ENCODE data around the gene VDAC2. TPM values are rescaled to one million over a fixed set of nuclear protein-coding genes. Genes with fewer than 3 reads are reported as not detected.

The VDAC2 gene
- total RNA-seq, 1 experiment from 2014 or later = 200 TPM

DNA sequence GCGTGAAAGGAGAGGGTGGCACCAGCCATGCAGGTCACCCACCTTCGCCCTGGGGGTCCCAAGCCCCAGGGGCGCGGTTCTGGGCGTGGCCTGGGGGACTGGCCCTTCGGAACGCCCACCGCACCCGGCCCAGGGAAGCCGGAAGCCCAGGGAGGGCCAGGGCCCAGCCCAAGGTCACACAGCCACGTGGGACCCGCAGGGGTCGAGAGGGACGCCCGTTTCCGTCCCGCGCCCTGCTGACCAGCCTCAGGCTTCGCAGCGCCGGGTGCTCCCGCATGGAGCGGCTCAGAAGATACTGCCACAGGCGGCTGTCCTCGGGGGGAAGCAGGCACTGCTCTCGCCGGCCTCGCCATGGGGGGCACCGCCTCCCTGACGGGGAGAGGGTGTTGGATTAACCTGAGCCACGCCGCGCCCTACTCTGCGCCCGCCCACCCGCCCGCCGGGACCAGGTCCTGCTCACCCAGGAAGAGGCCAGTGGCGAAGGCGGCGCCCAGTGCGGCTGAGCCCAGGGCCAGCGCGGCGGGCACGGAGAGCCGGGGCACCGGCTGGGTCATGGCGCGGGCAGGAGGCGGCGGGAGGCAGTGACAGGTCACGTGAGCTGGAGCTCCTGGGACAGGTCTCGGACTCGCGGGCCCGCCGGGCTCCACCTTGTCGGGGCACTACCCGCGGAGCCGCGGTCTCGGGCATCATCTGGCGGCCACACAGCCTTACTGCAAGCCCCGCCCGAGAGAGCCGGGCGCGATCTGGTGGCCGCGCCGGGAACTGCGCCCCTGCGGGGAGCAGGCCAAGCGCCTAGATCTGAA, 25.0 kb downstream of the VDAC2 start, which contains the start of gene COMTD1:
Gene COMTD1 (minus strand): TSS at position 583 of the 803 bp plus-strand sequence. CDS start 29 bp downstream, at position 554.
- Histone ChIP-seq H3K36me3 (peaks cover 23% of the 10 kb centered on the region), H3K9me3 (no peaks in the 10 kb centered on the region), H3K4me3 (peak within 1 kb of the TSS; percentile 57), H3K27me3 (no peaks in the 10 kb centered on the region)
- DNase-seq = peak; percentile 93

DNA sequence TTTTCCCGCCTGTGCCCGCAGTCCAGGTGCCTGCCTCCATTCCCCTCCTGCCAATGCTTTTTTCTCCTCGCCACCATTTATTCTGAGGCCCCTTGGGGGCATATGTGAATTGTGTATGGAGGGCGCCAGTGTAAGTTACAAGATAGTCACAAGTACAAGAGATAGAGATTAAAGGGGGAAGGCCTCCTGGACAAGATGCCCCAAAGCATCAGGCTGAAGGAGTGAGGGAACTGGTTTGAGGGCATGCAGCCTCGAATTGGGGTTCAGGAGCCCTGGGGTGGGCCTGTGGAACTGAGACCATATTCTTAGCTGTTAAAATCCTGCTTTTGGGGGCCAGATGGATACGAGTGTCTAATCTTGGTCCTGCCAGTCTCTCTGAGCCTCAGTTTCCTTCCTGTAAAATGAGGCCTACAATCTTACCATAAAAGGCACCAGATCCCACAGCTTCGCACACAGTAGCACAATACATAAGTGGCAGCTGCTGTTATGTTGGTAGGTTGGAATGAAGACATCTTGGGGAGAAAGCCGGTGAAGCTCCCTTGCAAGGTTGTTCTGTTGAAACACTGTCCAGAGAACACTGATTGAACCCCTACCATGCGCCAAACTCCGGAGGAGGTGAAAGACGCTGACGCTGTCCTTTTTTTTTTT, 25.7 kb downstream of the VDAC2 start:
- DNase-seq = no peak
- H3K4me3 ChIP-seq = peak overlapping the region; percentile 57
- no peaks in the 10 kb centered on the region for H3K27me3 ChIP-seq
- H3K36me3 ChIP-seq = peaks cover 16% of the 10 kb centered on the region
- H3K9me3 ChIP-seq = no peaks in the 10 kb centered on the region

DNA sequence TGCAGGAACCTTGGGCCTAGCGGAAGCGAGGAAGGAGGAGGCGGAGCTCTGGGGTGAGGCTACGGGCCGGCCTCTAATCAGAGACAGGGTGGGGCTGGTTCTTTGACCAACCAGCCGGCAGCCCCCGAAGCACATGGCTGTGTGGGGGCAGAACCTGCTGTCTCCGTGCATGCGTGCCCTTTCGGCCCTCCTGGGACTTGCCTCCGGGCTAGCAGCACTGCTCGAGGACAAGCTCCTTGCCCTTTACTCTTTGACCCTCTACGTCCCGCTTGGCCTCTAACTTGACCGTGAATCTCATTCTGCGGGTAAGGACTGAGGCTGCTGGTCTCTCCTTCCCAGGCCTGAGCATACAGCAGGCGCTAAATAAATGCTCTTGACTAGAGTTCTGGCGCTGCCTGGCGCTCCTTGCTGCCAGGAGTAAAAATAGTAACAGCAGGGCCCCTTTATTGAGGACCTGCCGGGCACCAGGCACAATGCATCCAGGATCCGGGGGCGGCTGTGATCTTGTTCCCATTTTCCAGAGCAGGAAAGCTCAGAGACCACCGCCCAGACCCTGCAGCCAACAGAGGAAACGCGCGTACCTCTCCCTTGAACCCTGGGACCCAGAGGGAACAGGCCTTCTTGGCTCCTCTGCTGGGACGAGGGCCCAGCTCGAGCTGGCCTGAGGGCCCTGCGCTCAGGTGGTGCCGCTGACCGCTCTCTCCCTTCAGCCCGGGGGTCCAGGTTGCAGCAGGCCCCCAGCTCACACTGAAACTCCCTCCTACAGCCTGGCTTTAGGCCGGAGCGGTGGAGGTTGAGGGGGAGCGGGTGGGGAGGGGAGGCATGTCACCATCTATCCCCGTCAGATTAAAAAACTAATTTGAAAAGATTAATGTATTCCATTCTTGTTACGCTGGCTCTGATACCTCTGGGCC, 27.8 kb downstream of the VDAC2 start:
- Histone ChIP-seq H3K9me3 (no peaks in the 10 kb centered on the region), H3K27me3 (no peaks in the 10 kb centered on the region), H3K4me3 (no peak overlapping the region), H3K36me3 (no peaks in the 10 kb centered on the region)
- DNase-seq = no peak

DNA sequence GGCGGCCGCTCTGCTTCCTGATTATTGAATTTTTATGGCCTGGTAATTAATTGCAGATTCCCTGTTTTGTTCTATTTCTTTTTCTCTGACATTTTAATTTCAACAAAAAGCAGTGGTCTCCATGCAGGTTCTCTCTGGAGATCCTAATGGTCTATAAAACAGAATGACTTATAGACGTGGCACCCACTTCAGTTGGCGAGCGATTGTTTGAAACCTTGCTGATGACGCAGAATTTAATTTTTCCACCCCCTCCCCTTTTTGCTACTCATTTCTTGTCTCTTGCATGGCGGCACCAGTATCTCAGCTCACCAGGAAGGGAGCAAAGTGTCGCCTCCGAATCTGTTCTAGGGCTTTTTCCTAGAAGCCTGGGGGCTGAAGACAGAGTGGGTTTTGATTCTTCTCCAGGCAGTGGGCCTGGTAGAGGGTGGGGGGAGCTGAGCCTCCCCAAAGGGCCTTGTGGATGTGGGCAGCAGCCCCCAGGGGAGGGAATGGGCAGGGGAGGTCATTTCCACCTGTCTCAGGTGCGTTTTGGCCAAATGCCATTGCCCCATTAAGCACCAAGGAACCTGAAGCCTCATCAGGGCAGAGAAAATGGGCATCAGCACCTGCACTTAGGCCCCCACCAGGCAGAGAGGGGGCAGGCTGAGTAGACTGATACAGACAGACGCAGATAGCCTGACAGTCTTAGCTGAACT, 28.6 kb downstream of the VDAC2 start:
- no peaks in the 10 kb centered on the region for H3K36me3 ChIP-seq
- no peak for DNase-seq
- no peaks in the 10 kb centered on the region for H3K27me3 ChIP-seq
- H3K9me3 ChIP-seq = no peaks in the 10 kb centered on the region
- H3K4me3 ChIP-seq = no peak overlapping the region

DNA sequence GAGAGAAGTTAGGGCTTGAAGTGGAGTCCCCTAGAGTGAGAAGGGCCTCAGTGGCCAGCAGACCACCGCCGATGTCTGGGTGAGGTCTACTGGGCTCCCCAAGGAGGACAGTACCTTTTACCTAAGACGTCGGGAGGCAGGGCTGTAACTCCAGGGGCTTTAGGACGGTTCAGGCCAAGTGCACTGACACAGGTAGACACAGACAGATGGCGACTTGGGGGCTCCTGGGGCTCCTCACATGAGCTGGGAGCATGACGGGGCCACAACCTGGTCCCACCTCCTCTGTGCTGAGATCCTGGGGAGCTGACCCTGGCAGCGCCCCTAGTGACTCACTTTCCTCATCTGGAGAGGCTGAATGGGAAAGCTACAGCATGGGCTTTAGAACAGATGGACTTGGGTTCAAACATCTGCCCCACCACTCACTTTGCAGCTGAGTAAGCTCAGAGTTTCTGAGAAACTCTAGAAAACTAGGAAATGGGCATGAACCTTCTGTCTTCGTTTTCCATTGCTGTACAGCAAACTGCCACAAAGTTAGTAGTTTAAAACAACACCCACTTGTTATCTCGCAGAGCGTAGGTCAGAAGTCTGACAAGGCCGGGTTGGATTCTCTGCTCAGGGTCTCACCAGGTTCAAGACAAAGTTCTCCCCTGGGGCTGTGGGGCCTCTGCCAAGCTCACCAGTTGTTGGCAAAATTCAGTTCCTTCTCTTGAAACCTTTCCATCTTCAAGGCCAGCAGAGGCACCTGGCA, 29.9 kb downstream of the VDAC2 start:
- no peak for DNase-seq
- Histone ChIP-seq H3K27me3 (no peaks in the 10 kb centered on the region), H3K9me3 (no peaks in the 10 kb centered on the region), H3K4me3 (no peak overlapping the region), H3K36me3 (no peaks in the 10 kb centered on the region)

DNA sequence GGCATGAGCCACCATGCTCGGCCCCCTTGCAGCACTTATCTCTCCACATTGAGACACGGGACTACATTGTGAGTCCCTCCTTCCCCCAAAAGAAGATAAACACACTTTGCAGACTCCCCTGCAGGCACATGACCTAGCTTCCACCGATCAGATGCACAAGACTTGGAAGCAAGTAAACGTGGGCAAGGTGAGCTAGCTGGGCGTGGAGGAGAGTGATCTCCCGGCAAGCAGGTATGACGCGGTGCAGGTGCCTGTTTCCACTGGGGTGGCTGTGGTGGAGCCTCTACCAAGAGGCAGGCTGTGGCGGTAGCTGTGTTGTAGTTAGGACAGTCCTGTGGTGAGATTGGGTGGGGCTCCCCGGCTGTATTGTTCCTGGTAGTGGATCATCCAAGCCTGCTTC, 32.8 kb downstream of the VDAC2 start:
- H3K27me3 ChIP-seq = no peaks in the 10 kb centered on the region
- H3K36me3 ChIP-seq = no peaks in the 10 kb centered on the region
- DNase-seq = no peak
- no peak overlapping the region for H3K4me3 ChIP-seq
- no peaks in the 10 kb centered on the region for H3K9me3 ChIP-seq

DNA sequence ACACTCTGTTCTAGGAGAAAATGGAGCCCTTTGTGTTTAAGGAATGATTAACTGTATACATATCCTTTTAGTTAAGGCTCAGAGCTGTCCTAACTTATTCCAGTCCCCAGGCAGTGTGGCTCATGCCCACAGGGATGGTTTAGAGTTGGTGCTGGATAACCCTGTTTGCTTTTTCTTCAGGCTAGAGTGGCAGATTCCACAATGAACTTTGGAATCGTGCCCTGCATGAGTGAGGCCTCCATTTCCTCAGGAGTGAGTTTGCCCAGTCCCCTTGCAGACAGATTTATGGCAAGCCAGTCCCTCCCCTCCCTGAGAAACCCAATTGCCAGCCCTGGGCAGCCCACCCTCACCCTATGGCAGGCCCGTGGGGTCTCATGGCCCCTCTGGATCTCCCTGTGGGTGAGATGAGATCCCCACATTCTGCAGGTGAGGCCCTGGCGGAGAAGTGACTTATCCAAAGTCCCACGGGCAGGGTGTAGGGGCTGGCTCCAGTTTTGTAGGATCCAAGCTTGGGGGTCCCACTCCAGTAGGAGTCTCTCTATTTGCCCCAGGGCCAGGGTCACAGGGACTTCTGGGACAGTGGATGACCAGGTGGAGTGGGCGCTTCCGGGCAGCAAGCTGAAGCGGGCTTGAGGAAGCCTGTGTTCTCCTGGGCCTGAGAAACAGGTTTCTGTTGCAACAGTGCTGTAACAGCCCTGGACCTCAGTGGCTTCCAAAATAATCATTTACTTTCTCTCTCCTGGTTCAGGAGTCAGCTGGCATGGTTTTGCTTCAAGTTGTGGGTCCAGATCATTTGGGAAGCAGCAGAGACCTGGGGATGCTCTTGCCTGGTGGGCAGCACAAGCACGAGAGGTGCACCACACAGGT, 34.1 kb downstream of the VDAC2 start:
- Histone ChIP-seq H3K36me3 (no peaks in the 10 kb centered on the region), H3K9me3 (no peaks in the 10 kb centered on the region), H3K27me3 (no peaks in the 10 kb centered on the region), H3K4me3 (no peak overlapping the region)
- no peak for DNase-seq

DNA sequence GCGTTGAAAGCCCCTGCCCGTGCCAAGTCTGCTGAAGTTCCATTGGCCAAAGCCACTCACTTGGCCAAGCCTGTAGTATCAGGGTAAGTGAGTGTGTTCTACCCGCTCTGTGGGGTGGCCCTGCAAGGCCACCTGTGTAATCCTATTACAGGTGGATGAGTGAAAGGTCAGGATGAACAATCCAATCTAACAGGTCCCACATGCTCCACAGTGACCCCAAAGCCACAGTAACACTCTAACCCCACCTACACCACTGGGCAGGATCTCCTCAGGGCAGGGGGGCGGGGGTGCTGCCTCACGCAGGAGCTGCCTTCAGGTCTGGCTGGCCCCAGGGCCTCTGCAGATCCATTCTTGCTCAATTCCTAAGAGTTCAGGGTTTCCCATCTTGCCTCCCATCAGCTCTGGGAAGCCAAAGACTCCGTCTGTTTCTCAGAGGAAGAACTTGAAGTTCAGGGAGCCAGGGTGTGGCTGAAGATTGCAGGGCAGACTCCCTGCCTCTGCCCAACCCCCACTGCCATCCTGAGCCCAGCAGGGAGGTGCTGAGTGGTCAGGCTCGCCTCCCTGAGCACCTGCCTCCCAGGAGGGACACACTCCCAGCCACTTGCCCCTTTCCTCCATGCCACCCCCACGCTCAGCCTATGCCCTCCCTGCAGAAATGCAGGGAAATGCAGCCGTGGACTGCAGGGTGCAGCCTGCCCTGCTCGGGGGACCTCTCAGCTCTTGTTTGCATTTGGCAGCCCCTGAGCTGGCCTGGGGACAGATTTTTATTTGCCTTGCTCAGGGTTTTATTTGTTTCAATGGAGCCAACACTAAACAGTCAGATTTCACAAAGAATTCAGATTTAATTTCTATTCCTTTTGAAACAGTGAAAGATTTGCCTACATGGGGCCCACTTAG, 35.0 kb downstream of the VDAC2 start:
- H3K4me3 ChIP-seq = no peak overlapping the region
- no peaks in the 10 kb centered on the region for H3K9me3 ChIP-seq
- H3K36me3 ChIP-seq = no peaks in the 10 kb centered on the region
- no peaks in the 10 kb centered on the region for H3K27me3 ChIP-seq
- no peak for DNase-seq

DNA sequence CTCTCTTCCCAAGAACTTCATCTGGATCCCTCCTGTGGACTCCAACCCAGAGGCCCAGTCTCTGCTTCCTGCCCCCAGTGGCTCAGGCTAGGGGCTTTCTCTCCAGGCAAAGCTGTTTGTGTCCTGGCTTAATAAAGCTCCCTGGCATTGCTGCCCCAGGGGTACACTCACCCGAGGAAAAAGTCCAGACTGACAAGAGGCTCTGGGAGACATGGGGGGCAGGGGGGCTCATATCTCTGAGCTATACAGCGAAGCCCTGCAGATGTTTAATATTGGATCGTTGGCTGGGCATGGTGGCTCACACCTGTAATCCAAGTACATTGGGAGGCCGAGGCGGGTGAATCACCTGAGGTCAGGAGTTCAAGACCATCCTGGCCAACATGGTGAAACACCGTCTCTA, 35.9 kb downstream of the VDAC2 start:
- no peaks in the 10 kb centered on the region for H3K27me3 ChIP-seq
- no peak overlapping the region for H3K4me3 ChIP-seq
- DNase-seq = no peak
- no peaks in the 10 kb centered on the region for H3K36me3 ChIP-seq
- no peaks in the 10 kb centered on the region for H3K9me3 ChIP-seq

DNA sequence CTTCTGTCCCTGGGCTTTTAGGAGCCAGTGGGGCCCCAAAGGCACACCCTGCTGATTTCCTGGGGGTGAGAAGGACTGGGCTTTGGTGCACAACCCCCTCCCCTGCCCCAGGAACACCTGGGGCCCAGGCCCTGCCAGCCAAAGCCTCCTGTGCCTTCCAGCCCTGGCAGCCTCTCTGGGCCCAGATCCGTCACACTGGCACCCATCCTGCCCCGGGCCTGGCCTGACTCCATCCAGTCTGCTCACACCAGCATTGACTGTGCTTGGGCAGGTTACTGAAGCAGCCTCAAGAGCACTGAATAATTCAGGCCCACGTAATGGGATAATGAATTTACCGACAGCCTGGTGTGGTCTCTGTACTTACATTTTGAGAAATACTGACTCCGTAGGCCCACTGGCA, 37.2 kb downstream of the VDAC2 start:
- DNase-seq = peak; percentile 16
- Histone ChIP-seq H3K9me3 (no peaks in the 10 kb centered on the region), H3K4me3 (no peak overlapping the region), H3K36me3 (no peaks in the 10 kb centered on the region), H3K27me3 (no peaks in the 10 kb centered on the region)

DNA sequence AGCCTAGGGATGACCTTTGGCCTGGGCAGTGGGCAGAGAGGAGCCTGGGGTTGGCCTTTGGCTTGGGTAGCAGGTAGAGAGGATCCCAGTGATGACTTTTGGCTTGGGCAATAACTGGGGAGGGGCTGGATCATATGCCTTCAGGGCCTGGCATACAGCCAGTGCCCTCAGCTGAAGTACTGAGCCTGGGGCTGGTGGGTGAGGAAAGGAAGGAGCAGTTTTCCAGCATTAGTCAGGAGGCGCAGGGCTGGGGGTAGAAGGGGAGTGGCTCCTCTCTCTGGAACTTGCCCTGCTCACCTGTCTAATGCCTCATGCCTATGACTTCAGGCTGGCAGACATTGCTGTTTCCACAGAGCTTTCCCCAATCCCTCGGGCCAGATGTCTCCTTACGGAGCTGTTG, 40.3 kb downstream of the VDAC2 start:
- peaks cover 6% of the 10 kb centered on the region; the same call in 1 of the 2 replicates for H3K9me3 ChIP-seq
- no peak overlapping the region for H3K4me3 ChIP-seq
- no peak for DNase-seq
- no peaks in the 10 kb centered on the region for H3K27me3 ChIP-seq
- no peaks in the 10 kb centered on the region for H3K36me3 ChIP-seq

DNA sequence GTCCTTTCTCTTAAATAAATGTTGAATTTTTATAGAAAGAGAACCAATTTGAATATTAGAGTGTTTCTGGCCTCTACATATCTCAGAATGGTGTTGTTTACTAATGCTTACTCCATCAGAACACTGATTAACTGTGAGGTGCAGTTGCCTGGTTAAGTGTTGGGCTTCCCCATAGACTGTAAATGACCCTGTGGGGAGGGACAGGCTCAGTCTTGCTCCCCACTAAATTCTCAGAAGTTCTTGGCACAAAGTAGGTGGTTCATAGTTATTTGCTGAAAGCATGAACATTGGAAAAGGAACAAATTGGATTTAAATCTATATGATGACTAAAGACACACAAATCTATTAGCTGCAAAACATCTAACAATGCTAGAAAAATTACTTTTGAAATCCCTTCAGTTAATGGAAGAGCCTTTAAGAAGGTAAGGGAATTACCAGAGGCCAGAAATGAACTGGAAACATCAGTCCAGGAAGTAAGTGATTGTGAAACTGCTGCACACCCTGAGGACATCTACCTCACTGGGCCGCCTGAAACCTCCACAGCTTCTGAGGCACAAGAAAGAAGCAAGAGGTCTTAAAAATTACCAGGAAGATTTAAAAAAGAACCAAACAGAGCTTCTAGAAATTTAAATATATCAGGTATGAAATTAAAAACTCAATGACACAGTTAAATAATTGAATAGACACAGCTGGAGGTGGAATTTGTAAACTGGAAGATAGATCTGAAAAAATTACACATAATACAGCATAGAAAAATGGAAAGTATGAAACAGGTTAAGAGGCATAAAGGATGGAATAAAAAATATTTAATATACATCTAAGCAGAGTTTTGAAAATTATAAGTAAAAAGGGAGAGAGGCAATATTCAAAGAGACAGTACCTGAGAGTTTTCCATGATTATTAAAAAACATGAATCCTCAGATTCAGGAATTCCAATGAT, 43.0 kb downstream of the VDAC2 start:
- peaks cover 6% of the 10 kb centered on the region; the same call in 1 of the 2 replicates for H3K9me3 ChIP-seq
- DNase-seq = no peak
- no peaks in the 10 kb centered on the region for H3K27me3 ChIP-seq
- no peaks in the 10 kb centered on the region for H3K36me3 ChIP-seq
- H3K4me3 ChIP-seq = no peak overlapping the region

DNA sequence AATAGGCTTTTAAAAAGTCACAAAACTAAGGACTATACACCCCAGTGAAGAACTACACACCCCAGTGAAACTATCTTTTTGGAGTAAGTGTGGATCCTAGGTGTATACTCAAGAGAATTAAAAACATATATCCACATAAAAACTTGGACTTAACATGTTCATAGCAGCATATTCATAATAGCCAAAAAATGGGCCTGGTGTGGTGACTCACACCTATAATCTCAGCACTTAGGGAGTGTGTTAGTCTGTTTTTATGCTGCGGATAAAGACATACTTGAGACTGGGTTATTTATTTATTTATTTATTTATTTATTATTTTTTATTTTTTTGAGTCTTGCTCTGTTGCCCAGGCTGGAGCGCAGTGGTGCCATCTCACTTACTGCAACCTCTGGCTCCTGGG, 44.1 kb downstream of the VDAC2 start:
- Histone ChIP-seq H3K36me3 (no peaks in the 10 kb centered on the region), H3K27me3 (no peaks in the 10 kb centered on the region), H3K4me3 (no peak overlapping the region), H3K9me3 (peaks cover 6% of the 10 kb centered on the region; the same call in 1 of the 2 replicates)
- no peak for DNase-seq

Measured in MG63 (cell line).